Ascending aorta (tissue), 2 donors: ENCODE data around the gene TTC9C. TPM values are rescaled to one million over a fixed set of nuclear protein-coding genes. Genes with fewer than 3 reads are reported as not detected.
"Not testable (repeated sequence)": the region's sequence is repeated elsewhere in the genome, so short reads cannot be mapped to it uniquely, and the experiment has no call there.

Experiments used
- DNase-seq, 2 donors: peaks; one replicate each; pipeline ENCODE4 v3.0.0-alpha.2; 2019; ENCODE audit warnings: low spot score in 2 of 2
- H3K27ac ChIP-seq, 2 donors: fragments of 200-600 bp; sonication (generic); one replicate each; pipeline ENCODE4 v1.5.1; 2016 to 2017; ENCODE audit warnings: mild to moderate bottlenecking in 1 of 2
- H3K27me3 ChIP-seq: fragments of 200-600 bp; sonication (generic); one replicate; pipeline ENCODE4 v1.5.1; 2017
- H3K36me3 ChIP-seq, 2 donors: fragments of 200-600 bp; sonication (generic); one replicate each; pipeline ENCODE4 v1.5.1; 2016
- H3K4me1 ChIP-seq, 2 donors: fragments of 200-600 bp; sonication (generic); one replicate each; pipeline ENCODE4 v1.5.1; 2016 to 2017; ENCODE audit warnings: mild to moderate bottlenecking in 1 of 2
- H3K4me3 ChIP-seq, 2 donors: fragments of 200-600 bp; sonication (generic); one replicate each; pipeline ENCODE4 v1.5.1; 2016 to 2017; ENCODE audit warnings: mild to moderate bottlenecking in 1 of 2
- H3K9me3 ChIP-seq, 2 donors: fragments of 200-600 bp; sonication (generic); one replicate each; pipeline ENCODE4 v1.5.1; 2016
- CTCF ChIP-seq, 3 experiments: fragments of 200-600 bp in 2 of 3; fragments of 450-650 bp in 1 of 3; sonication (generic) in 2 of 3; IDR thresholded peaks; one replicate each; pipeline ENCODE4 v1.5.1; 2016 to 2019; ENCODE audit warnings: antibody characterized with exemption in 3 of 3, mild to moderate bottlenecking in 1 of 3, moderate library complexity in 1 of 3
- intact Hi-C: fragments of 100-400 bp; cut with DNase I; formaldehyde crosslinking; loops from one replicate; pipeline ENCODE4 v1.15.1; 2023
- total RNA-seq: library from RNA; depleted of rRNA; stranded (reverse); fragments of >200 nt; gene quantifications from one replicate; pipeline ENCODE4 v1.1.0, GENCODE V29; 2016

The TTC9C gene
- total RNA-seq, 1 donor from 2014 or later = 1.4 TPM

- no peaks in the 10 kb centered on the region for H3K4me1 ChIP-seq
- TF ChIP-seq CTCF (IDR thresholded peaks at IDR 0.05) = no peak
- H3K9me3 ChIP-seq = no peaks in the 10 kb centered on the region
- intact Hi-C loops = no loop called here
- no peak overlapping the region for H3K27ac ChIP-seq
- peaks cover 70% of the 10 kb centered on the region in 2 donors for H3K36me3 ChIP-seq
- DNase-seq = no peak
- no peak overlapping the region for H3K4me3 ChIP-seq
- no peaks in the 10 kb centered on the region for H3K27me3 ChIP-seq
Observed at GRCh38 chr11:62737196-62737595, 8.9 kb downstream of the TTC9C start.

GRCh38 chr11:62747475-62748160, 19.3 kb downstream of the TTC9C start:
- intact Hi-C loops = no loop called here
- TF ChIP-seq CTCF (IDR thresholded peaks at IDR 0.05) = no peak
- Histone ChIP-seq H3K27ac (no peak overlapping the region), H3K4me3 (no peak overlapping the region), H3K36me3 (peaks cover 0 to 11% of the 10 kb centered on the region in 2 donors), H3K27me3 (no peaks in the 10 kb centered on the region), H3K4me1 (peaks cover 2% of the 10 kb centered on the region in 2 donors), H3K9me3 (no peaks in the 10 kb centered on the region)
- no peak for DNase-seq

GRCh38 chr11:62749931-62750330, 21.6 kb downstream of the TTC9C start:
- DNase-seq, H3K4me3 ChIP-seq, H3K9me3 ChIP-seq, intact Hi-C loops, H3K27me3 ChIP-seq, H3K27ac ChIP-seq: not testable (repeated sequence)
- peaks cover 0 to 14% of the 10 kb centered on the region in 2 donors for H3K36me3 ChIP-seq
- peaks cover 11 to 15% of the 10 kb centered on the region in 2 donors for H3K4me1 ChIP-seq

GRCh38 chr11:62752177-62752785, 24.0 kb downstream of the TTC9C start:
- TF ChIP-seq CTCF (IDR thresholded peaks at IDR 0.05) = no peak
- intact Hi-C loops = no loop called here
- Histone ChIP-seq H3K4me1 (peaks cover 11 to 15% of the 10 kb centered on the region in 2 donors), H3K36me3 (peaks cover 0 to 14% of the 10 kb centered on the region in 2 donors), H3K27me3 (no peaks in the 10 kb centered on the region), H3K4me3 (no peak overlapping the region), H3K27ac (no peak overlapping the region), H3K9me3 (no peaks in the 10 kb centered on the region)
- no peak for DNase-seq

- Histone ChIP-seq H3K4me1 (peaks cover 11 to 15% of the 10 kb centered on the region in 2 donors), H3K27me3 (no peaks in the 10 kb centered on the region), H3K27ac (peak overlapping the region; percentile 86), H3K9me3 (no peaks in the 10 kb centered on the region), H3K4me3 (peak overlapping the region; percentile 65 to 72), H3K36me3 (peaks cover 0 to 14% of the 10 kb centered on the region in 2 donors)
- intact Hi-C loops = loop anchor here (1.0 kb wide), 1 partner anchor 25 kb away; the partner anchor contains the start of gene TTC9C
- no peak for TF ChIP-seq CTCF (IDR thresholded peaks at IDR 0.05)
- no peak for DNase-seq
Observed at GRCh38 chr11:62752994-62753735, 24.9 kb downstream of the TTC9C start.
